ENCODE measurements around the gene EREG. TPM values are rescaled to one million over a fixed set of nuclear protein-coding genes. Genes with fewer than 3 reads are reported as not detected.

EREG gene
- total RNA-seq, 3 donors from 2014 or later: 0.80 to 7.6 (median 3.3) TPM

- intact Hi-C loops (cut with DNase I; ENCODE audit: low total_unique reads): no loop called here
- Histone ChIP-seq H3K9me3 (no peaks in the 10 kb centered on the region), H3K36me3 (no peaks in the 10 kb centered on the region), H3K27me3 (no peaks in the 10 kb centered on the region), H3K27ac (no peak overlapping the region), H3K4me3 (no peak overlapping the region), H3K4me1 (no peaks in the 10 kb centered on the region)
- DNase-seq (ENCODE audit: low spot score in 2 of 2): no peak
- no peak for TF ChIP-seq POLR2AphosphoS5 (IDR thresholded peaks at IDR 0.05)
- no peak for TF ChIP-seq CTCF (IDR thresholded peaks at IDR 0.05)
- no peak for TF ChIP-seq POLR2A (IDR thresholded peaks at IDR 0.05)
Observed at GRCh38 chr4:74400395-74400794, 35.5 kb downstream of the EREG start.

- DNase-seq (ENCODE audit: low spot score in 2 of 2): no peak
- Histone ChIP-seq H3K27me3 (no peaks in the 10 kb centered on the region), H3K4me1 (no peaks in the 10 kb centered on the region), H3K4me3 (no peak overlapping the region), H3K36me3 (no peaks in the 10 kb centered on the region), H3K9me3 (no peaks in the 10 kb centered on the region), H3K27ac (no peak overlapping the region)
- intact Hi-C loops (cut with DNase I; ENCODE audit: low total_unique reads): no loop called here
- TF ChIP-seq POLR2A (IDR thresholded peaks at IDR 0.05) (no peak), POLR2AphosphoS5 (IDR thresholded peaks at IDR 0.05) (no peak), CTCF (IDR thresholded peaks at IDR 0.05) (no peak)
Observed at GRCh38 chr4:74402692-74403456, 37.9 kb downstream of the EREG start.

GRCh38 chr4:74407891-74408290, 42.9 kb downstream of the EREG start:
- intact Hi-C loops (cut with DNase I; ENCODE audit: low total_unique reads): no loop called here
- TF ChIP-seq POLR2AphosphoS5 (IDR thresholded peaks at IDR 0.05) (no peak), POLR2A (IDR thresholded peaks at IDR 0.05) (no peak), CTCF (IDR thresholded peaks at IDR 0.05) (no peak)
- Histone ChIP-seq H3K36me3 (no peaks in the 10 kb centered on the region), H3K4me3 (no peak overlapping the region), H3K9me3 (no peaks in the 10 kb centered on the region), H3K27me3 (no peaks in the 10 kb centered on the region), H3K27ac (no peak overlapping the region), H3K4me1 (no peaks in the 10 kb centered on the region)
- DNase-seq (ENCODE audit: low spot score in 2 of 2): no peak

- no peaks in the 10 kb centered on the region for H3K4me1 ChIP-seq
- intact Hi-C loops (cut with DNase I; ENCODE audit: low total_unique reads): no loop called here
- no peaks in the 10 kb centered on the region for H3K9me3 ChIP-seq
- no peak for DNase-seq (ENCODE audit: low spot score in 2 of 2)
- no peaks in the 10 kb centered on the region for H3K36me3 ChIP-seq
- no peaks in the 10 kb centered on the region for H3K27me3 ChIP-seq
- TF ChIP-seq POLR2AphosphoS5 (IDR thresholded peaks at IDR 0.05): no peak
- TF ChIP-seq POLR2A (IDR thresholded peaks at IDR 0.05): no peak
- no peak for TF ChIP-seq CTCF (IDR thresholded peaks at IDR 0.05)
- H3K4me3 ChIP-seq: no peak overlapping the region
- no peak overlapping the region for H3K27ac ChIP-seq
Observed at GRCh38 chr4:74408639-74409038, 43.7 kb downstream of the EREG start.

- no peak overlapping the region for H3K4me3 ChIP-seq
- H3K4me1 ChIP-seq: no peaks in the 10 kb centered on the region
- no peaks in the 10 kb centered on the region for H3K36me3 ChIP-seq
- DNase-seq (ENCODE audit: low spot score in 2 of 2): no peak
- intact Hi-C loops (cut with DNase I; ENCODE audit: low total_unique reads): no loop called here
- no peaks in the 10 kb centered on the region for H3K27me3 ChIP-seq
- no peaks in the 10 kb centered on the region for H3K9me3 ChIP-seq
- no peak overlapping the region for H3K27ac ChIP-seq
- TF ChIP-seq POLR2A (IDR thresholded peaks at IDR 0.05): no peak
- no peak for TF ChIP-seq POLR2AphosphoS5 (IDR thresholded peaks at IDR 0.05)
- no peak for TF ChIP-seq CTCF (IDR thresholded peaks at IDR 0.05)
Observed at GRCh38 chr4:74410272-74410671, 45.3 kb downstream of the EREG start.
